DOHH2 (cell line): ENCODE data around the gene HTRA3.

Experiments
- H3F3A ChIP-seq: fragments of 200-600 bp; sonication (generic), shearing (Covaris generic); 2 replicates; pipeline ENCODE4 v1.6.0; 2016; ENCODE audit warnings: antibody characterized with exemption, mild to moderate bottlenecking; ENCODE audit not compliant: control insufficient read depth, insufficient read depth
- H3K27ac ChIP-seq: fragments of 200-600 bp; sonication (generic); 2 replicates; pipeline ENCODE4 v1.5.1; 2014; ENCODE audit warnings: low read depth, mild to moderate bottlenecking, low read length, moderate library complexity
- H3K27me3 ChIP-seq: fragments of 200-600 bp; sonication (generic); 2 replicates; pipeline ENCODE4 v1.6.1; 2014; ENCODE audit warnings: mild to moderate bottlenecking, low read length, mixed read lengths; ENCODE audit not compliant: control insufficient read depth
- H3K36me3 ChIP-seq: fragments of 200-600 bp; sonication (generic); 2 replicates; pipeline ENCODE4 v1.6.1; 2014; ENCODE audit warnings: mild to moderate bottlenecking, low read length, moderate library complexity, mixed read lengths; ENCODE audit not compliant: control insufficient read depth
- H3K4me1 ChIP-seq: fragments of 200-600 bp; sonication (generic); 2 replicates; pipeline ENCODE4 v1.6.1; 2014; ENCODE audit warnings: mild to moderate bottlenecking, low read length, mixed read lengths; ENCODE audit not compliant: control insufficient read depth
- H3K4me2 ChIP-seq: fragments of 200-600 bp; sonication (generic); 2 replicates; pipeline ENCODE4 v1.6.0; 2014; ENCODE audit warnings: mild to moderate bottlenecking, low read length, moderate library complexity
- H3K4me3 ChIP-seq: fragments of 200-600 bp; sonication (generic); 2 replicates; pipeline ENCODE4 v1.5.1; 2014; ENCODE audit warnings: mild to moderate bottlenecking, low read length, mixed read lengths
- H3K79me2 ChIP-seq: fragments of 200-600 bp; sonication (generic); 2 replicates; pipeline ENCODE4 v1.6.1; 2014; ENCODE audit warnings: mild to moderate bottlenecking, low read length, mixed read lengths; ENCODE audit not compliant: control insufficient read depth
- H3K9me2 ChIP-seq: fragments of 200-600 bp; sonication (generic); replicated peaks from 2 replicates; pipeline ENCODE4 v1.6.1; 2014; ENCODE audit warnings: mild to moderate bottlenecking, low read length, mixed read lengths; ENCODE audit not compliant: control insufficient read depth
- H3K9me3 ChIP-seq: fragments of 200-600 bp; sonication (generic); 2 replicates; pipeline ENCODE4 v1.6.1; 2014; ENCODE audit warnings: antibody characterized with exemption, low read length, mixed read lengths; ENCODE audit not compliant: control insufficient read depth, insufficient read depth
- H4K20me1 ChIP-seq: fragments of 200-600 bp; sonication (generic); 2 replicates; pipeline ENCODE4 v1.6.0; 2014; ENCODE audit warnings: low read depth, mild to moderate bottlenecking, antibody characterized with exemption, low read length, moderate library complexity; ENCODE audit not compliant: control insufficient read depth, insufficient read depth
- EZH2phosphoT487 ChIP-seq: fragments of 200-600 bp; sonication (generic); IDR thresholded peaks from 2 replicates; pipeline ENCODE4 v1.6.1; 2017; ENCODE audit warnings: borderline replicate concordance, mild to moderate bottlenecking, antibody characterized with exemption, low read length, moderate library complexity, mixed read lengths
- TF ChIP-seq, protein P1 (sequence below): fragments of 200-600 bp; sonication (generic); IDR thresholded peaks from one replicate; pipeline ENCODE4 v1.5.1; 2014; ENCODE audit warnings: antibody characterized with exemption, mild to moderate bottlenecking, low read depth, low read length; ENCODE audit not compliant: poor library complexity, severe bottlenecking

Gene HTRA3

DNA sequence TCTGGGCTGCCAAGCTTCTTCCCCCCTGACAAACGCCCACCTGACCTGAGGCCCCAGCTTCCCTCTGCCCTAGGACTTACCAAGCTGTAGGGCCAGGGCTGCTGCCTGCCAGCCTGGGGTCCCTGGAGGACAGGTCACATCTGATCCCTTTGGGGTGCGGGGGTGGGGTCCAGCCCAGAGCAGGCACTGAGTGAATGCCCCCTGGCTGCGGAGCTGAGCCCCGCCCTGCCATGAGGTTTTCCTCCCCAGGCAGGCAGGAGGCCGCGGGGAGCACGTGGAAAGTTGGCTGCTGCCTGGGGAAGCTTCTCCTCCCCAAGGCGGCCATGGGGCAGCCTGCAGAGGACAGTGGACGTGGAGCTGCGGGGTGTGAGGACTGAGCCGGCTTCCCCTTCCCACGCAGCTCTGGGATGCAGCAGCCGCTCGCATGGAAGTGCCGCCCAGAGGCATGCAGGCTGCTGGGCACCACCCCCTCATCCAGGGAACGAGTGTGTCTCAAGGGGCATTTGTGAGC lies 37.0 kb downstream of the HTRA3 start:
- Histone ChIP-seq H3F3A (no peaks in the 10 kb centered on the region), H3K4me2 (no peak overlapping the region), H3K27me3 (no peaks in the 10 kb centered on the region; the same call in 1 of the 2 replicates), H3K4me3 (no peak overlapping the region), H3K36me3 (no peaks in the 10 kb centered on the region), H3K9me3 (no peaks in the 10 kb centered on the region), H3K9me2 (no peaks in the 10 kb centered on the region), H4K20me1 (no peaks in the 10 kb centered on the region), H3K79me2 (no peaks in the 10 kb centered on the region), H3K4me1 (no peaks in the 10 kb centered on the region), H3K27ac (no peak overlapping the region)
- no peak for TF ChIP-seq EZH2phosphoT487
- TF ChIP-seq, protein P1, sequence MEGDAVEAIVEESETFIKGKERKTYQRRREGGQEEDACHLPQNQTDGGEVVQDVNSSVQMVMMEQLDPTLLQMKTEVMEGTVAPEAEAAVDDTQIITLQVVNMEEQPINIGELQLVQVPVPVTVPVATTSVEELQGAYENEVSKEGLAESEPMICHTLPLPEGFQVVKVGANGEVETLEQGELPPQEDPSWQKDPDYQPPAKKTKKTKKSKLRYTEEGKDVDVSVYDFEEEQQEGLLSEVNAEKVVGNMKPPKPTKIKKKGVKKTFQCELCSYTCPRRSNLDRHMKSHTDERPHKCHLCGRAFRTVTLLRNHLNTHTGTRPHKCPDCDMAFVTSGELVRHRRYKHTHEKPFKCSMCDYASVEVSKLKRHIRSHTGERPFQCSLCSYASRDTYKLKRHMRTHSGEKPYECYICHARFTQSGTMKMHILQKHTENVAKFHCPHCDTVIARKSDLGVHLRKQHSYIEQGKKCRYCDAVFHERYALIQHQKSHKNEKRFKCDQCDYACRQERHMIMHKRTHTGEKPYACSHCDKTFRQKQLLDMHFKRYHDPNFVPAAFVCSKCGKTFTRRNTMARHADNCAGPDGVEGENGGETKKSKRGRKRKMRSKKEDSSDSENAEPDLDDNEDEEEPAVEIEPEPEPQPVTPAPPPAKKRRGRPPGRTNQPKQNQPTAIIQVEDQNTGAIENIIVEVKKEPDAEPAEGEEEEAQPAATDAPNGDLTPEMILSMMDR, result no peak

DNA sequence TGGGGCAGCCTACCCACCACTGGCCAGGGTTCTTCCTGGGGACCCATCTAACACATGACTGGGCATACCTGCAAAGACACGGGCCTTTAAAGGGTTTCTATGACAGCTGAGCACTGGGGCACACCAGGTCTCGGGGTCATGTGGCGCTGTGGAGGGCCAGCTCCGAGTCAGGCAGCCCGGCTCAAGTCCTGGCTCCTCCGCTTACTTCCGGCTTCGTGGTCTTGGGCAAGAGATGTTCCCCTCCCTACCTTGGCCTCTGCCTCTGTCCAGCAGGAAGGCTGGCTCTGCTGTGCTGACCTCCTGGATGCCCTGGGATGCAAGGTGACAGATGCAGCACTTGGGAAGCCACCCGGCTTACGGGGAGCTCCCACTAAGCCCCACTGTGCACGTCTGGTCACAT lies 37.6 kb downstream of the HTRA3 start:
- Histone ChIP-seq H3K27ac (no peak overlapping the region), H3K4me3 (no peak overlapping the region), H3K9me2 (no peaks in the 10 kb centered on the region), H3K4me2 (no peak overlapping the region), H4K20me1 (no peaks in the 10 kb centered on the region), H3K9me3 (no peaks in the 10 kb centered on the region), H3K4me1 (no peaks in the 10 kb centered on the region), H3F3A (no peaks in the 10 kb centered on the region), H3K27me3 (no peaks in the 10 kb centered on the region; the same call in 1 of the 2 replicates), H3K36me3 (no peaks in the 10 kb centered on the region), H3K79me2 (no peaks in the 10 kb centered on the region)
- TF ChIP-seq EZH2phosphoT487, result no peak
- TF ChIP-seq, protein P1, result no peak

DNA sequence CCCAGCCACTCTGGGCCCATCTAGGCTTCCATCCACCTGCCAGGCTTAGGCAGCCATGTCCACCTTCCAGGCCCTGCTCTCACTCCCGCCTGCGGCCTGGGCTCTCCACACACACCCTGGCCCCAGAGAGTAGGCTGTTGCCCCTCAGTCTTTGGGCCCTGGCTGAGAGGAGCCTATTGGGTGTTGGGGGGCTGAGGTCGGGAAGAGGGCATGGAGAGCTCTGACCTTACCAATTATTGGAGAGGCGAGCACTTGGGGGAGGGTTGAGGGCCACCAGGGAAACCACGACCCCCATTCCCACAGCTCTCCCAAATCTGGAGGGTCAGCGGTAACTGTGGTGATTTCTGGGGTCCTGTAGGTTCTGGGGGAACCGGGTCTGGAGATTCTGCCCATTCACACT lies 38.2 kb downstream of the HTRA3 start:
- Histone ChIP-seq H4K20me1 (no peaks in the 10 kb centered on the region), H3K36me3 (no peaks in the 10 kb centered on the region), H3K4me2 (no peak overlapping the region), H3K9me3 (no peaks in the 10 kb centered on the region), H3F3A (no peaks in the 10 kb centered on the region), H3K27ac (no peak overlapping the region), H3K27me3 (no peaks in the 10 kb centered on the region; the same call in 1 of the 2 replicates), H3K4me1 (no peaks in the 10 kb centered on the region), H3K9me2 (no peaks in the 10 kb centered on the region), H3K4me3 (no peak overlapping the region), H3K79me2 (no peaks in the 10 kb centered on the region)
- TF ChIP-seq, protein P1, result no peak
